ENCODE data around the gene C17orf78. TPM values are rescaled to one million over a fixed set of nuclear protein-coding genes. Genes with fewer than 3 reads are reported as not detected.
"Not testable (repeated sequence)": the region's sequence is repeated elsewhere in the genome, so short reads cannot be mapped to it uniquely, and the experiment has no call there.

The C17orf78 gene
- total RNA-seq, 1 donor from 2014 or later = not detected

DNA sequence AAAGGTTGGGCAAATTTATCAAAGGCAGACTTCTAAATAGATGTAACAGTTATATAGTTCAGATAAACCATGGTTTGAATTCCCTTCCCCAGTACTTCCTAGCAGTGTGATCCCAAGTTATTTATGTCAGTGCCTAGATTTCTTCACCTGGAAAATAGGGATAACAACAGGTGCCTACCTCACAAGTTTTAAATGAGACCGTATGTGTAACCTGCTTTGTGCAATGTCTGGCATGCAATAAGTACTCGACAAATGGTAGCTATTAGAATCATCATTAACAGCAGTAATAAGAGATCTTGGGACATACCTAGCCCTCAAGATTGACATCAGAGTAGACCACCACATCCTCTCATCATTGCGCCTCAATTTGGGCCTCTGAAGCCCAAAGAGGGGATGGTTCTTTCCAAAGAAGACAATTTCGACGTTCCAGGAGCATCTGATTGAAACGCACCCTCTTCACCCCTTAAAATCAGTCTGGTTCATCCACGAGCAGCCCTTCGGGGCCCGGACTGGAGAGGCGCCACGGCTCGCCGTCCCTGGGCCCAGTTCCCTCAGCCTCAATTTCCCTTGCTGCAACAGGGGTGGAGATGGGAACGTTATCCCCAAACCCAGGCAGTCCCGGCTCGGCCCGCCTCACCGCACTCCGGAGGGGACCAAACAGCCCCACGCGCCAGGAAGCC is 30.3 kb downstream of the C17orf78 start:
- no peak for TF ChIP-seq CTCF (conservative IDR thresholded peaks at IDR 0.05; ENCODE audit: low read depth, low read length)
- H3K4me3 ChIP-seq (ENCODE audit: low read depth, low read length) = peak overlapping the region; percentile 90
- DNase-seq (ENCODE audit: low read depth) = no peak

- no peak for TF ChIP-seq CTCF (conservative IDR thresholded peaks at IDR 0.05; ENCODE audit: low read depth, low read length)
- peak within 1 kb of the TSS; percentile 90 for H3K4me3 ChIP-seq (ENCODE audit: low read depth, low read length)
- DNase-seq (ENCODE audit: low read depth) = no peak
These were observed 31.1 kb downstream of the C17orf78 start, which contains the start of the genes ACACA and TADA2A for GRCh38 chr17:37406635-37407461. Gene ACACA, minus strand, starts transcription at chr17:37406836. Its CDS starts 537 bp downstream, at chr17:37406299. Gene TADA2A, plus strand, starts transcription at chr17:37406886. Its CDS starts 4,480 bp downstream, at chr17:37411366.

GRCh38 chr17:37408145-37408479 is 32.3 kb downstream of the C17orf78 start:
- not testable (repeated sequence) for DNase-seq (ENCODE audit: low read depth); H3K4me3 ChIP-seq (ENCODE audit: low read depth, low read length)

- TF ChIP-seq CTCF (conservative IDR thresholded peaks at IDR 0.05; ENCODE audit: low read depth, low read length) = no peak
- H3K4me3 ChIP-seq (ENCODE audit: low read depth, low read length) = no peak overlapping the region
- DNase-seq (ENCODE audit: low read depth) = no peak
These were observed 34.6 kb downstream of the C17orf78 start for GRCh38 chr17:37410357-37410756.

- DNase-seq (ENCODE audit: low read depth) = no peak
- no peak overlapping the region for H3K4me3 ChIP-seq (ENCODE audit: low read depth, low read length)
- peak; percentile 39 for TF ChIP-seq CTCF (conservative IDR thresholded peaks at IDR 0.05; ENCODE audit: low read depth, low read length)
These were observed 38.2 kb downstream of the C17orf78 start for GRCh38 chr17:37413875-37414519.

- no peak for DNase-seq (ENCODE audit: low read depth)
- no peak for TF ChIP-seq CTCF (conservative IDR thresholded peaks at IDR 0.05; ENCODE audit: low read depth, low read length)
- no peak overlapping the region for H3K4me3 ChIP-seq (ENCODE audit: low read depth, low read length)
These were observed 42.1 kb downstream of the C17orf78 start for GRCh38 chr17:37417852-37418251.

DNA sequence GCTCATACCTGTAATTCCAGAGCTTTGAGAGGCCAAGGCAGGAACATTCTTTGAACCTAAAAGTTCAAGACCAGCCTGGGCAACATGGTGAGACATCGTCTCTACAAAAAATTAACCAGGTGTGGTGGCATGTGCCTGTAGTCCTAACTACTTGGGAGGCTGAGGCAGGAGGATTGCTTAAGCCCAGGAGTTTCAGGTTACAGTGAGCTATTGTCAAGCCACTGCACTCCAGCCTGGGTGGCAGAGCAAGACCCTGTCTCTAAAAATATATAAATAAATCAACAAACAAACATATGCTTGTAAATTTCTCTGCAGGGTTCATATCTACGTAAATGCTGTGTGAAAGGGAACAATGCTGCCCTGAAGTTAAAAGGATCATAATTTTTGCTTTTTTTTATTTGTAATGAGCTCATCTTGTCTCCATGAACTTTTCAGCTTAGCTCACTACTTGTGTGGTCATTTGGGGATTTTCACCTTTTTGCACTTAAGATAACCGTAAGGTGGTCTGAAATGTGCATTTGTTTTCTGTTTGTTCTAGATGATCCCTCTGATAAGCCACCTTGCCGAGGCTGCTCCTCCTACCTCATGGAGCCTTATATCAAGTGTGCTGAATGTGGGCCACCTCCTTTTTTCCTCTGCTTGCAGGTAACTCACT is 47.3 kb downstream of the C17orf78 start:
- DNase-seq (ENCODE audit: low read depth) = no peak
- no peak overlapping the region for H3K4me3 ChIP-seq (ENCODE audit: low read depth, low read length)
- no peak for TF ChIP-seq CTCF (conservative IDR thresholded peaks at IDR 0.05; ENCODE audit: low read depth, low read length)
